ENCODE results near the gene INPP5B.

GRCh38 chr1:37983546-37983945 is 36.7 kb upstream of the INPP5B start:
- TF ChIP-seq POLR2A (IDR thresholded peaks at IDR 0.05), result no peak
- no peak for TF ChIP-seq CTCF (IDR thresholded peaks at IDR 0.05)
- TF ChIP-seq POLR2AphosphoS5 (IDR thresholded peaks at IDR 0.05), result no peak
